ENCODE measurements around the gene SLC5A11. TPM values are rescaled to one million over a fixed set of nuclear protein-coding genes. Genes with fewer than 3 reads are reported as not detected.

SLC5A11 gene
- polyA plus RNA-seq, 3 donors: 0.60 TPM; not detected in 2

GRCh38 chr16:24879684-24880083 lies 33.9 kb downstream of the SLC5A11 start:
- H3K9me3 Mint-ChIP-seq: peaks cover 8 to 19% (median 14%) of the 10 kb centered on the region in 7 donors
- H3K36me3 ChIP-seq (replicated peaks in 1 of 2; ENCODE audit: control insufficient read depth in 1 of 2, insufficient read depth in 2 of 2, low read length in 2 of 2): no peaks in the 10 kb centered on the region
- no peak overlapping the region for H3K4me3 ChIP-seq (replicated peaks in 1 of 3; ENCODE audit: low read depth in 2 of 3, low read length in 3 of 3)
- H3K4me1 Mint-ChIP-seq: no peaks in the 10 kb centered on the region
- DNase-seq: no peak
- peaks cover 0 to 8% (median 3%) of the 10 kb centered on the region in 3 donors for H3K27me3 Mint-ChIP-seq (ENCODE audit: low read depth in 3 of 3)
- H3K4me3 Mint-ChIP-seq: no peak overlapping the region
- H3K4me1 ChIP-seq (ENCODE audit: control insufficient read depth in 1 of 2, insufficient read depth in 2 of 2, low read length in 2 of 2): no peaks in the 10 kb centered on the region
- no peak overlapping the region for H3K27ac Mint-ChIP-seq
- H3K9ac ChIP-seq (ENCODE audit: insufficient read depth, low read length, poor library complexity, severe bottlenecking): no peak overlapping the region
- no peaks in the 10 kb centered on the region for H3K79me2 ChIP-seq (ENCODE audit: insufficient read depth, low read length)
- no peak overlapping the region for H3K4me2 ChIP-seq (replicated peaks; ENCODE audit: extremely low read depth, low read length, poor library complexity, severe bottlenecking)
- H4K20me1 ChIP-seq (ENCODE audit: insufficient read depth, low read length): no peaks in the 10 kb centered on the region
- peaks cover 7% of the 10 kb centered on the region in 2 donors for H3K9me3 ChIP-seq (replicated peaks in 1 of 2; ENCODE audit: control insufficient read depth in 1 of 2, insufficient read depth in 1 of 2, low read length in 2 of 2)
- H3K27me3 ChIP-seq (ENCODE audit: control insufficient read depth in 2 of 2, insufficient read depth in 2 of 2, low read length in 2 of 2): no peaks in the 10 kb centered on the region
- intact Hi-C loops (cut with micrococcal nuclease): no loop called here
- no peaks in the 10 kb centered on the region for H3K36me3 Mint-ChIP-seq
- no peak overlapping the region for H2AFZ ChIP-seq (ENCODE audit: insufficient read depth, low read depth, low read length, poor library complexity, severe bottlenecking)
- no peak for TF ChIP-seq CTCF (IDR thresholded peaks at IDR 0.05)
- WGBS (ENCODE audit: insufficient coverage): no CpG with 5 or more reads among the region's 2 CpGs
- no peak overlapping the region for H3K27ac ChIP-seq (ENCODE audit: low read depth in 1 of 2, low read length in 2 of 2)

GRCh38 chr16:24883714-24884151 lies 38.0 kb downstream of the SLC5A11 start:
- intact Hi-C loops (cut with micrococcal nuclease): no loop called here
- WGBS (ENCODE audit: insufficient coverage): 78% methylated on average over 12 of the region's 12 CpGs

More at GRCh38 chr16:24883714-24884151, 38.0 kb downstream of the SLC5A11 start:
- H3K27me3 ChIP-seq (ENCODE audit: control insufficient read depth in 2 of 2, insufficient read depth in 2 of 2, low read length in 2 of 2): no peaks in the 10 kb centered on the region
- no peak for DNase-seq
- no peak overlapping the region for H3K4me3 Mint-ChIP-seq
- no peaks in the 10 kb centered on the region for H3K4me1 Mint-ChIP-seq
- H4K20me1 ChIP-seq (ENCODE audit: insufficient read depth, low read length): no peaks in the 10 kb centered on the region
- H3K9me3 Mint-ChIP-seq: peaks cover 8 to 20% (median 14%) of the 10 kb centered on the region in 7 donors
- no peaks in the 10 kb centered on the region for H3K36me3 ChIP-seq (replicated peaks in 1 of 2; ENCODE audit: control insufficient read depth in 1 of 2, insufficient read depth in 2 of 2, low read length in 2 of 2)
- no peak for TF ChIP-seq CTCF (IDR thresholded peaks at IDR 0.05)
- no peak overlapping the region for H3K27ac ChIP-seq (ENCODE audit: low read depth in 1 of 2, low read length in 2 of 2)
- H3K4me3 ChIP-seq (replicated peaks in 1 of 3; ENCODE audit: low read depth in 2 of 3, low read length in 3 of 3): no peak overlapping the region
- H3K27ac Mint-ChIP-seq: no peak overlapping the region
- H3K79me2 ChIP-seq (ENCODE audit: insufficient read depth, low read length): no peaks in the 10 kb centered on the region
- H3K27me3 Mint-ChIP-seq (ENCODE audit: low read depth in 3 of 3): peaks cover 2 to 6% (median 4%) of the 10 kb centered on the region in 3 donors
- no peaks in the 10 kb centered on the region for H3K4me1 ChIP-seq (ENCODE audit: control insufficient read depth in 1 of 2, insufficient read depth in 2 of 2, low read length in 2 of 2)
- H3K9me3 ChIP-seq (replicated peaks in 1 of 2; ENCODE audit: control insufficient read depth in 1 of 2, insufficient read depth in 1 of 2, low read length in 2 of 2): peaks cover 7% of the 10 kb centered on the region in 2 donors
- H3K9ac ChIP-seq (ENCODE audit: insufficient read depth, low read length, poor library complexity, severe bottlenecking): no peak overlapping the region
- H3K4me2 ChIP-seq (replicated peaks; ENCODE audit: extremely low read depth, low read length, poor library complexity, severe bottlenecking): no peak overlapping the region
- H3K36me3 Mint-ChIP-seq: no peaks in the 10 kb centered on the region
- H2AFZ ChIP-seq (ENCODE audit: insufficient read depth, low read depth, low read length, poor library complexity, severe bottlenecking): no peak overlapping the region
